ENCODE results near the gene FA2H.

The FA2H gene

GRCh38 chr16:74753180-74753579 lies 21.4 kb downstream of the FA2H start:
- H3K4me3 ChIP-seq (ENCODE audit: low read depth, low read length) = no peak overlapping the region
- DNase-seq (ENCODE audit: low read depth, low spot score) = no peak
- in situ Hi-C loops (cut with HindIII; ENCODE audit: low sequenced_read_pairs) = no loop called here
- no peak for TF ChIP-seq CTCF (IDR thresholded peaks at IDR 0.05; ENCODE audit: low read depth, low read length)

- DNase-seq (ENCODE audit: low read depth, low spot score) = no peak
- in situ Hi-C loops (cut with HindIII; ENCODE audit: low sequenced_read_pairs) = no loop called here
- no peak for TF ChIP-seq CTCF (IDR thresholded peaks at IDR 0.05; ENCODE audit: low read depth, low read length)
- no peak overlapping the region for H3K4me3 ChIP-seq (ENCODE audit: low read depth, low read length)
Measured at GRCh38 chr16:74752756-74753155, 21.9 kb downstream of the FA2H start.

- no peak for TF ChIP-seq CTCF (IDR thresholded peaks at IDR 0.05; ENCODE audit: low read depth, low read length)
- no peak overlapping the region for H3K4me3 ChIP-seq (ENCODE audit: low read depth, low read length)
- DNase-seq (ENCODE audit: low read depth, low spot score) = no peak
- in situ Hi-C loops (cut with HindIII; ENCODE audit: low sequenced_read_pairs) = no loop called here
Measured at GRCh38 chr16:74752258-74752657, 22.4 kb downstream of the FA2H start.

- TF ChIP-seq CTCF (IDR thresholded peaks at IDR 0.05; ENCODE audit: low read depth, low read length) = no peak
- H3K4me3 ChIP-seq (ENCODE audit: low read depth, low read length) = no peak overlapping the region
- DNase-seq (ENCODE audit: low read depth, low spot score) = no peak
- in situ Hi-C loops (cut with HindIII; ENCODE audit: low sequenced_read_pairs) = no loop called here
Measured at GRCh38 chr16:74751658-74752057, 23.0 kb downstream of the FA2H start.

GRCh38 chr16:74749291-74750055 lies 25.1 kb downstream of the FA2H start:
- DNase-seq (ENCODE audit: low read depth, low spot score) = no peak
- in situ Hi-C loops (cut with HindIII; ENCODE audit: low sequenced_read_pairs) = no loop called here
- TF ChIP-seq CTCF (IDR thresholded peaks at IDR 0.05; ENCODE audit: low read depth, low read length) = no peak
- H3K4me3 ChIP-seq (ENCODE audit: low read depth, low read length) = no peak overlapping the region

GRCh38 chr16:74748616-74749026 lies 26.0 kb downstream of the FA2H start:
- no peak for TF ChIP-seq CTCF (IDR thresholded peaks at IDR 0.05; ENCODE audit: low read depth, low read length)

More at GRCh38 chr16:74748616-74749026, 26.0 kb downstream of the FA2H start:
- DNase-seq (ENCODE audit: low read depth, low spot score) = no peak
- H3K4me3 ChIP-seq (ENCODE audit: low read depth, low read length) = no peak overlapping the region
- in situ Hi-C loops (cut with HindIII; ENCODE audit: low sequenced_read_pairs) = no loop called here

Data from astrocyte of the spinal cord (primary cell).